ENCODE results near the gene OVCH2.

- TF ChIP-seq EZH2 (IDR thresholded peaks at IDR 0.05; ENCODE audit: insufficient read depth, poor library complexity, severe bottlenecking) = no peak
- TF ChIP-seq EZH2phosphoT487 (IDR thresholded peaks at IDR 0.05; ENCODE audit: insufficient read depth, low read depth) = no peak
These were observed 17.0 kb downstream of the OVCH2 start for GRCh38 chr11:7689239-7689638.

Data from GM23248 (cell line).